ENCODE data around the gene SLC12A7. TPM values are rescaled to one million over a fixed set of nuclear protein-coding genes. Genes with fewer than 3 reads are reported as not detected.

The SLC12A7 gene
- total RNA-seq, 1 donor from 2014 or later, result 11.5 TPM

DNA sequence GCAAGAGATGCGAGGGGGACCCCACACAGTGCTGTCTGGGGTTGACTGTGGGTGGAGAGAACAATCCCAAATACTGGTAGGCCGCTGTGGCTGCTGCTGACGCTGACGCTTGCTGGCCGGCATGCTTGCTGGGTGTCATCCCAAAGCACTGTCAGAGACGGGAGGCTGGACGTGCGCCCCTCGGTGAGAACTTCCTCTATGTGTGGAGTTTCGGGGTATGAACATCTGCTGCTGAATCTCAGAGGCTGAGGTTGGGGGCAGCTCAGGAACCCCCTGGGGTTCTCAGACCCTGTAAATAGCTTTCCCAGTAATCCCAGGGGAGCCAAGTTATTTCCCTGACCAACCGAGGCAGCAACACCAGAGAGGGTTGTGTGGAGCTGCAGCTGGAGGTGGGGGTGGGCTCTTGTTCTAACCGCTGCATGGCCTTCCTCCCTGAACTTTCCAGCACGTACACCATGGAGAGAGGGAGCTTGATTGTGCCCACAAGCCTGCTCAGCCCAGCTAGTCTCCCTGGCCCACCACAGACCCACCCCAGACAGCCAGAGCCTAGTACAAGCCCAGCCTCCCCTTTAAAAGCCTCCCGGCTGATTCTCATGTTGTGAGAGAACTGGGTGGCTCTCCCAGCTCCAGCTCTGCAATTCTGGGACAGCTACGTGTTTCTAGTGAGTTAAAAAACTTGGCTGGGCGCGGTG is 21.8 kb upstream of the SLC12A7 start:
- Mint-ChIP-seq H3K4me3 (ENCODE audit: unreplicated experiment) (no peak overlapping the region), H3K9me3 (ENCODE audit: unreplicated experiment) (no peaks in the 10 kb centered on the region), H3K4me1 (ENCODE audit: unreplicated experiment) (peaks cover 8% of the 10 kb centered on the region), H3K27ac (ENCODE audit: unreplicated experiment) (no peak overlapping the region), H3K36me3 (ENCODE audit: unreplicated experiment) (no peaks in the 10 kb centered on the region), H3K27me3 (ENCODE audit: unreplicated experiment) (peaks cover 16% of the 10 kb centered on the region)
- DNase-seq (ENCODE audit: extremely low spot score, unreplicated experiment), result no peak
- TF ChIP-seq, protein P1, sequence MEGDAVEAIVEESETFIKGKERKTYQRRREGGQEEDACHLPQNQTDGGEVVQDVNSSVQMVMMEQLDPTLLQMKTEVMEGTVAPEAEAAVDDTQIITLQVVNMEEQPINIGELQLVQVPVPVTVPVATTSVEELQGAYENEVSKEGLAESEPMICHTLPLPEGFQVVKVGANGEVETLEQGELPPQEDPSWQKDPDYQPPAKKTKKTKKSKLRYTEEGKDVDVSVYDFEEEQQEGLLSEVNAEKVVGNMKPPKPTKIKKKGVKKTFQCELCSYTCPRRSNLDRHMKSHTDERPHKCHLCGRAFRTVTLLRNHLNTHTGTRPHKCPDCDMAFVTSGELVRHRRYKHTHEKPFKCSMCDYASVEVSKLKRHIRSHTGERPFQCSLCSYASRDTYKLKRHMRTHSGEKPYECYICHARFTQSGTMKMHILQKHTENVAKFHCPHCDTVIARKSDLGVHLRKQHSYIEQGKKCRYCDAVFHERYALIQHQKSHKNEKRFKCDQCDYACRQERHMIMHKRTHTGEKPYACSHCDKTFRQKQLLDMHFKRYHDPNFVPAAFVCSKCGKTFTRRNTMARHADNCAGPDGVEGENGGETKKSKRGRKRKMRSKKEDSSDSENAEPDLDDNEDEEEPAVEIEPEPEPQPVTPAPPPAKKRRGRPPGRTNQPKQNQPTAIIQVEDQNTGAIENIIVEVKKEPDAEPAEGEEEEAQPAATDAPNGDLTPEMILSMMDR (IDR thresholded peaks at IDR 0.05), result no peak

DNA sequence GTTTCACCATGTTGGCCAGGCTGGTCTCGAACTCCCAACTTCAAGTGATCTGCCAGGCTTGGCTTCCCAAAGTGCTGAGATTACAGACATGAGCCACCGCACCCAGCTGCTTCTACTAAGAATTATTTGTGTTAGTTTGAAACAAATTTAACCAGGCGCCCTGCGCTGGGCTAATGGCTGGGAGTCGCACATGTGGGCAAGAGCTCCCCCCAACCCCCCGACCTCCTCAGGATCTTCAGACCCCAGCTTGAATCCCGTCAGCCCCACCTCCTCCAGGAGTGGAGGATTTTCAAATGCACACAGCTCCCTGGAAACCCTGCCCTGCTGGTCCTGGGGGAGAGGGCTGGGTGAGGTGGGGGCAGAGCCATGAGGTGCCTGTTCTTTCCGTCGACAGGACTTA is 21.2 kb upstream of the SLC12A7 start:
- H3K9me3 Mint-ChIP-seq (ENCODE audit: unreplicated experiment), result no peaks in the 10 kb centered on the region
- no peak overlapping the region for H3K4me3 Mint-ChIP-seq (ENCODE audit: unreplicated experiment)
- no peak for DNase-seq (ENCODE audit: extremely low spot score, unreplicated experiment)
- H3K27ac Mint-ChIP-seq (ENCODE audit: unreplicated experiment), result no peak overlapping the region
- peaks cover 8% of the 10 kb centered on the region for H3K4me1 Mint-ChIP-seq (ENCODE audit: unreplicated experiment)
- H3K36me3 Mint-ChIP-seq (ENCODE audit: unreplicated experiment), result no peaks in the 10 kb centered on the region
- TF ChIP-seq, protein P1 (IDR thresholded peaks at IDR 0.05), result no peak
- peaks cover 16% of the 10 kb centered on the region for H3K27me3 Mint-ChIP-seq (ENCODE audit: unreplicated experiment)

GRCh38 chr5:1132570-1132969 is 20.7 kb upstream of the SLC12A7 start:
- TF ChIP-seq, protein P1 (IDR thresholded peaks at IDR 0.05), result no peak
- Mint-ChIP-seq H3K9me3 (ENCODE audit: unreplicated experiment) (no peaks in the 10 kb centered on the region), H3K36me3 (ENCODE audit: unreplicated experiment) (no peaks in the 10 kb centered on the region), H3K4me1 (ENCODE audit: unreplicated experiment) (peaks cover 8% of the 10 kb centered on the region), H3K4me3 (ENCODE audit: unreplicated experiment) (no peak overlapping the region), H3K27ac (ENCODE audit: unreplicated experiment) (no peak overlapping the region), H3K27me3 (ENCODE audit: unreplicated experiment) (peaks cover 16% of the 10 kb centered on the region)
- no peak for DNase-seq (ENCODE audit: extremely low spot score, unreplicated experiment)

GRCh38 chr5:1131726-1132125 is 19.9 kb upstream of the SLC12A7 start:
- H3K27me3 Mint-ChIP-seq (ENCODE audit: unreplicated experiment), result peaks cover 16% of the 10 kb centered on the region
- no peak overlapping the region for H3K27ac Mint-ChIP-seq (ENCODE audit: unreplicated experiment)
- no peak overlapping the region for H3K4me3 Mint-ChIP-seq (ENCODE audit: unreplicated experiment)
- no peak for DNase-seq (ENCODE audit: extremely low spot score, unreplicated experiment)
- no peaks in the 10 kb centered on the region for H3K36me3 Mint-ChIP-seq (ENCODE audit: unreplicated experiment)
- no peaks in the 10 kb centered on the region for H3K9me3 Mint-ChIP-seq (ENCODE audit: unreplicated experiment)
- TF ChIP-seq, protein P1 (IDR thresholded peaks at IDR 0.05), result no peak
- peaks cover 8% of the 10 kb centered on the region for H3K4me1 Mint-ChIP-seq (ENCODE audit: unreplicated experiment)

DNA sequence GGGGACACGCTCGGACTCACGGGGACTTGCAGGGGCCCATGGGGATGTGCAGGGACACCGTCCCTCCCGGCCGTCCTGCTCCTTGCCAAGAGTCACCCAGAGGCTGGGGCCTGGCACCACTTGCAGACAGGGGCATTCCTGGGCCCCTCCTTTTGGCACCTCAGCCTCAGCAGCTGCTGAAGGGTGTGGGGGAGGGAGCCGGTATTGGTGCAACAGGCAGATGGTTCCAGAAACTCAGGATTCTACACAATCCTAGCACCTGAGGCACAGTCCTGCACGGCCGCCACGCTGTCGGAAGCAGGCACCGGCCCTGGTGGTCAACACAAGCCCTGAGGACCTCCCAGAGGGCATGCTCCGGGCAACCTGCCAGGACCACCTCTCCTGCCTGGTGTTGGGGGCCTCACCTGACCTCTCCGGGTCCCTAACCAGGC is 19.3 kb upstream of the SLC12A7 start:
- H3K4me1 Mint-ChIP-seq (ENCODE audit: unreplicated experiment), result peaks cover 8% of the 10 kb centered on the region

More for the DNA sequence above, 19.3 kb upstream of the SLC12A7 start:
- Mint-ChIP-seq H3K4me3 (ENCODE audit: unreplicated experiment) (no peak overlapping the region), H3K9me3 (ENCODE audit: unreplicated experiment) (no peaks in the 10 kb centered on the region), H3K36me3 (ENCODE audit: unreplicated experiment) (no peaks in the 10 kb centered on the region), H3K27me3 (ENCODE audit: unreplicated experiment) (peaks cover 19% of the 10 kb centered on the region), H3K27ac (ENCODE audit: unreplicated experiment) (no peak overlapping the region)
- TF ChIP-seq, protein P1 (IDR thresholded peaks at IDR 0.05), result no peak
- DNase-seq (ENCODE audit: extremely low spot score, unreplicated experiment), result no peak

All from osteocyte (in vitro differentiated cells).